ENCODE measurements around the gene VWA1.
"Not testable (repeated sequence)": the region's sequence is repeated elsewhere in the genome, so short reads cannot be mapped to it uniquely, and the experiment has no call there.

The VWA1 gene

GRCh38 chr1:1459711-1460110 lies 24.2 kb downstream of the VWA1 start:
- DNase-seq = not testable (repeated sequence)

GRCh38 chr1:1460540-1461130 lies 25.1 kb downstream of the VWA1 start:
- DNase-seq = no peak

GRCh38 chr1:1461721-1462317 lies 26.3 kb downstream of the VWA1 start:
- DNase-seq = no peak

GRCh38 chr1:1462318-1462966 lies 27.0 kb downstream of the VWA1 start:
- DNase-seq = no peak

- DNase-seq = no peak
These were observed 27.8 kb downstream of the VWA1 start for GRCh38 chr1:1463312-1463711.

GRCh38 chr1:1468196-1468985 lies 32.9 kb downstream of the VWA1 start:
- not testable (repeated sequence) for DNase-seq

GRCh38 chr1:1470626-1471388 lies 35.3 kb downstream of the VWA1 start:
- peak; percentile 35 to 39 for DNase-seq

- peak; percentile 96 to 97 for DNase-seq
These were observed 36.0 kb downstream of the VWA1 start, which contains the start of gene ATAD3B for GRCh38 chr1:1471389-1472052. TSS of gene ATAD3B (plus strand) at chr1:1471765. CDS start at chr1:1471885, 120 bp downstream.

- DNase-seq = peak; percentile 46 to 54
These were observed 36.8 kb downstream of the VWA1 start for GRCh38 chr1:1472053-1472876.

GRCh38 chr1:1476011-1476410 lies 40.5 kb downstream of the VWA1 start:
- not testable (repeated sequence) for DNase-seq

- no peak for DNase-seq
These were observed 41.7 kb downstream of the VWA1 start for GRCh38 chr1:1477206-1477605.

- no peak for DNase-seq
These were observed 44.3 kb downstream of the VWA1 start for GRCh38 chr1:1479547-1480487.

GRCh38 chr1:1480488-1480867 lies 45.0 kb downstream of the VWA1 start:
- not testable (repeated sequence) for DNase-seq

- DNase-seq = not testable (repeated sequence)
These were observed 46.3 kb downstream of the VWA1 start for GRCh38 chr1:1481811-1482210.

- no peak for DNase-seq
These were observed 47.4 kb downstream of the VWA1 start for GRCh38 chr1:1482856-1483255.

GRCh38 chr1:1483714-1484113 lies 48.2 kb downstream of the VWA1 start:
- DNase-seq = no peak

GRCh38 chr1:1484976-1485750 lies 49.7 kb downstream of the VWA1 start:
- DNase-seq = not testable (repeated sequence)

GRCh38 chr1:1485755-1486317 lies 50.3 kb downstream of the VWA1 start:
- not testable (repeated sequence) for DNase-seq

GRCh38 chr1:1487701-1488100 lies 52.2 kb downstream of the VWA1 start:
- DNase-seq = no peak
